T-helper 2 cell treated with Interferon-gamma antibody and Interleukin-4, amounts not matched to agents 5 μg/mL and 100 μg/mL, for 36 hours (primary cell): Measurements from ENCODE around the gene SERP2.

ENCODE experiments used
- DNase-seq: peaks from one replicate; pipeline ENCODE4 v3.0.0; 2021; ENCODE audit warnings: low spot score
- H3K27ac Mint-ChIP-seq: one replicate; pipeline ENCODE4 v1.8.0; 2021; ENCODE audit warnings: mild to moderate bottlenecking, mixed read lengths
- H3K27me3 Mint-ChIP-seq: one replicate; pipeline ENCODE4 v1.8.0; 2021; ENCODE audit warnings: low read depth, mixed read lengths
- H3K36me3 Mint-ChIP-seq: one replicate; pipeline ENCODE4 v1.8.0; 2021; ENCODE audit warnings: low read depth, mixed read lengths
- H3K4me1 Mint-ChIP-seq: one replicate; pipeline ENCODE4 v1.8.0; 2021; ENCODE audit warnings: low read depth, mixed read lengths
- H3K4me3 Mint-ChIP-seq: one replicate; pipeline ENCODE4 v1.8.0; 2022; ENCODE audit warnings: mild to moderate bottlenecking, moderate library complexity, mixed read lengths
- H3K9me3 Mint-ChIP-seq: one replicate; pipeline ENCODE4 v1.8.0; 2021; ENCODE audit warnings: mixed read lengths

SERP2 gene

DNA sequence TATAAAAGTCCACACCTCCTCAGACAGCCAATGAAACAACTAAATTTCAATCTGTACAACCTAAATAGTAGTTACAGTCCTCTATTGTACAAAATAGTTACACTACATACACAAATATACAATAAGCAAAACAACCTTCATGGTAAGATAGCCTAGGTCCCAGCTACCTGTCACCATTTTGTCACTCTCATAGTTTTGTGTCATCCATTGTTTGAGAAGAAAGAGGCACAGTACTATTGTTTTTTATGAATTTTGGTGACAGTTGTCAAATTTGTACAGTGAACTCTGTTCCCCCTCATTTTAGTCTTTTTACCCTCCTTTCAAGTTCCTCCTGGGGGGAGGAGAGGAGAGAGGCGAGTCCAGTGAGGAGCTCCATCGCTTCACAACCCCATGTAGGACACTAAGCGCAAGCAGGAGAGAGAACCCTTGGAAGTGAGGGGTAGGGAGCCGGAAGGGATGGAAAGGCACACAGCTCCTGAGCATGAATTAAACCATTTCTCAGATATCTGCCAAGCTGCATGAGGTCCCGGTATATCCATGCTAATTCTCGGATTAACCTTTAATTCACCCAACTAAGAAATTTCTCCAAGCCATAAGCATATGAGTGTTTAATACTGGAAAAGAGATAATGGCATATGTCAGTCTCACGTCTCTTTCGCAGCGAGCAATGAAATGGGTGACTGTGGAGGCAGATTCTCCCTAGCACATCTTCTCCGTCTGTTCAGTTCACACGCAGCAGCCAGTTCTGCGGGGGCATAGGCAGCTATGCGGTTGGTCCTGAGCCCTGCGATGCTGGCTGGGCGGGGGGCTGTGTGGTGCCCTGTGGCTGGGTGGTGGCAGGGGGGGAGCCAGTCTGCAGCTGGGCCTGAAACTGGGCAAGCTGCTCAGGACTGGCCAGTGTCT lies 60.5 kb downstream of the SERP2 start:
- no peak for DNase-seq
- H3K4me3 Mint-ChIP-seq, result no peak overlapping the region
- peaks cover 20% of the 10 kb centered on the region for H3K4me1 Mint-ChIP-seq
- no peak overlapping the region for H3K27ac Mint-ChIP-seq
- peaks cover 65% of the 10 kb centered on the region for H3K27me3 Mint-ChIP-seq
- H3K9me3 Mint-ChIP-seq, result no peaks in the 10 kb centered on the region
- H3K36me3 Mint-ChIP-seq, result no peaks in the 10 kb centered on the region

DNA sequence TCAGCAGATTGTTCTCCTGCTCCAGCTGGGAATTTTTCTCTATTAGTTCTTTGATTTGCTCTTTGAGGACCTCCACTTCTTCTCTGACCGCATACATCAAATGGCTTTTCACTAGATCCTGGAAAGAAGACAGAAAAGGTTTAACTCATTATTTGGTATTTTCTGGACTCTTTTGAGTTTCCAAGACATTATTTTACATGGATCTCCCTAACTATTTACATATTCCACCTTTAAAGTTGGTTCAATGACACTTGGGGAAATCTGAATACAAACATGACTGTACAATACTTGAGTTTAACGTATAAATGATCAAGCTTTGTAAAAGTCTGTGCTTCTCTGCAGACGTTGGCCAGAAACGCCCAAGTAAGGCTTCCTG lies 61.1 kb downstream of the SERP2 start:
- Mint-ChIP-seq H3K27ac (no peak overlapping the region), H3K9me3 (no peaks in the 10 kb centered on the region), H3K4me1 (peaks cover 20% of the 10 kb centered on the region), H3K27me3 (peaks cover 71% of the 10 kb centered on the region), H3K36me3 (no peaks in the 10 kb centered on the region), H3K4me3 (peak overlapping the region; percentile 85)
- DNase-seq, result no peak

DNA sequence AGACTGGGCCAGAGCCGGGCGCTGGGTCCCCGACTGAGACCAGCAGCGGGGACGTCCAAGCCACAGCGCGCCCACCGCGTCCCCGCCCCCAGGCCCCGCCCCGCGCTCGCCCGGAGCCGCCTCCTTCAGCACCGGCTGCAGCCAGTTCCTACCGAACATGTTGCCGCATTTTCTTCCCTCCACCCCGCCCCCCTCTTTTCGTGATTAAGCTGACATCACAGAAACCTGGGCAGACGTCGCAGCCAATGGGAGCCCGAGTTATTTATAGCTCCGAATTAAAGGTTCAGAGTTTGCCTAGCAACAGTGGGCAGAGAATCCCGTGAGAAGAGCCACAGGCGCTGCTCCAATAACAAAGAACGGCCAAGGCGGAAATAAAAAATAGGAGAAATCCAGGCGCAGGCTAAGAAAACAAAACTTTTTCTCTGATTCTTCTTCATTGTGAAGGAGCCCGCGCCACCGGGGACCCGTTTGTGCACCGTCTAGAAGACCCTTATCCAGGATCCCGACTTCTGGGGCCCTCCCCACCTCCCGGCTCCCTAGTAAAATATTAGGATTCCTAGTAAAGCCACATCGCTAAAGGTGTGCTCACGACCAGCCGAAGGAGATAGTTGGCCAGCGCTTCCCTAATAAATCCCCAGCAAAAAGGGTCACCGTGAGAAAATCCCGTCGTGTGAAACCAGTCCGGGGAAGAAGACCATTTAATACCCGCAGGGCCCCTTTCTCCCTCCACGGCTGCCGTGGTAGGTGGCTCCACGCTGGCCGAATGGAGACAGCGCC lies 61.7 kb downstream of the SERP2 start:
- peaks cover 20% of the 10 kb centered on the region for H3K4me1 Mint-ChIP-seq
- no peaks in the 10 kb centered on the region for H3K9me3 Mint-ChIP-seq
- H3K4me3 Mint-ChIP-seq, result peak overlapping the region; percentile 85
- peaks cover 73% of the 10 kb centered on the region for H3K27me3 Mint-ChIP-seq
- peak; percentile 64 for DNase-seq
- H3K27ac Mint-ChIP-seq, result peak overlapping the region; percentile 56
- H3K36me3 Mint-ChIP-seq, result no peaks in the 10 kb centered on the region

DNA sequence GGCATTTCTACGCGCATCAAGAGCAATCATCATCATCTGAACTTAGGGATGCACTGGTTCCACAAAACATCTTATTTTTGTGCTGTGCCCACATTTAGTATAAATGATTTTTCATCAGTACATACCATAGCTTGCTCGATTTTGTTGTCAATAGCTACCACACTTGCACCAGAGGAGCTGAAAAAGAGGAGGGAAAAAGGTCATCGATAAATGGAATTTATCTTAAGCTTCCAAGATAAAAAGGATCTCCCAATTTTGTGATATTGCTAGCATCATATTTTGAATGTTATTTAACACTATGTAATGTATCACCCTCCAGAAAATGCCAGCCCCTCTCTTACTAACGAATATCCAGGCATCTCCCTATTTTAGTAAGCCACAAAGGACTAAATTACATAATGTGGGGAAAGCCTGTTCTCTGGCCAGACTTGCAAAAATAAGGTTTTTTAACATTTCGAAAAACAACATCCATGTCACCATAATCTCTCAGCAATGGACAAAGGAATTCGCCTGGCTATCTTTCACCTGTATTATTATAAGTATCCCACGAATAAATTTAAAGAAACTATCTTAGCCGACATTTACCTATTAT lies 62.4 kb downstream of the SERP2 start:
- peaks cover 76% of the 10 kb centered on the region for H3K27me3 Mint-ChIP-seq
- H3K4me1 Mint-ChIP-seq, result peaks cover 20% of the 10 kb centered on the region
- H3K36me3 Mint-ChIP-seq, result no peaks in the 10 kb centered on the region
- H3K4me3 Mint-ChIP-seq, result peak overlapping the region; percentile 85
- H3K27ac Mint-ChIP-seq, result no peak overlapping the region
- DNase-seq, result no peak
- H3K9me3 Mint-ChIP-seq, result no peaks in the 10 kb centered on the region

DNA sequence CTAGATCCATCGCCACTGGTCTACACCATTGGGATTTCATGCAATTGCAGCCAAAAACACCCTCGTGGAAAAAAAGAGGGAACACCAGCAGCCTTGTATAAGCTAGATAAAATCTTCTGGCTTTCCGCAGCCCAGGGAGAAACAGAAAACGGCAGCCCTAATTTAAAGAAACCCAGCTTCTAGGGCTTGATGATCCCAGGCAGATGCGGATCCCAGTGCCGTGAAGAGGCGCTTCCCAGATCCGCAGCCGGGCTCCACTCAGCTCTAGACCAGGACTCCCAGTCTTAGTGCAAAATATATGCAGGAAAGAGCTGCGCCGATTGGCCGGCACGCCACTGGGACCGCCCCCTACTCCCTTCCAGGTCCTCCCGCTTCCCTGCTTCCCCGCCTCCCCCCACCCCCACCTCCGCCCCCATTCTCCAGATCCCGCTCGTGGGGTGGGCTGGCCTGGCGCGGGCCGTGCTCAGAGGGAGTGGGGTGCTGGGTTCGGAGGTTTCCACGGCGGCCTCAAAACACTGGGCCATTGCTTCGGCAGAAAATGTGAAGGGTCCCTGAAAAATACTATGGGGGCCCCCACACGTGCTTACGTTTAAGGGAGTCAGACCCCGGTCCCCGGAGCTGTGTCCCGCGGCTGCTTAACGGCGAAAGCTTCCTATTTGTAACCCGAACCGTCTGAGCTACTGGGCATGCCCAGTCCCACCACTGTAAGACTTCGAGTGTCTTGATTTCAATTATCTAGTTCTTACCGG lies 63.1 kb downstream of the SERP2 start:
- Mint-ChIP-seq H3K27ac (no peak overlapping the region), H3K36me3 (no peaks in the 10 kb centered on the region), H3K9me3 (no peaks in the 10 kb centered on the region), H3K4me3 (peak overlapping the region; percentile 85), H3K27me3 (peaks cover 76% of the 10 kb centered on the region), H3K4me1 (peaks cover 20% of the 10 kb centered on the region)
- peak; percentile 16 for DNase-seq

DNA sequence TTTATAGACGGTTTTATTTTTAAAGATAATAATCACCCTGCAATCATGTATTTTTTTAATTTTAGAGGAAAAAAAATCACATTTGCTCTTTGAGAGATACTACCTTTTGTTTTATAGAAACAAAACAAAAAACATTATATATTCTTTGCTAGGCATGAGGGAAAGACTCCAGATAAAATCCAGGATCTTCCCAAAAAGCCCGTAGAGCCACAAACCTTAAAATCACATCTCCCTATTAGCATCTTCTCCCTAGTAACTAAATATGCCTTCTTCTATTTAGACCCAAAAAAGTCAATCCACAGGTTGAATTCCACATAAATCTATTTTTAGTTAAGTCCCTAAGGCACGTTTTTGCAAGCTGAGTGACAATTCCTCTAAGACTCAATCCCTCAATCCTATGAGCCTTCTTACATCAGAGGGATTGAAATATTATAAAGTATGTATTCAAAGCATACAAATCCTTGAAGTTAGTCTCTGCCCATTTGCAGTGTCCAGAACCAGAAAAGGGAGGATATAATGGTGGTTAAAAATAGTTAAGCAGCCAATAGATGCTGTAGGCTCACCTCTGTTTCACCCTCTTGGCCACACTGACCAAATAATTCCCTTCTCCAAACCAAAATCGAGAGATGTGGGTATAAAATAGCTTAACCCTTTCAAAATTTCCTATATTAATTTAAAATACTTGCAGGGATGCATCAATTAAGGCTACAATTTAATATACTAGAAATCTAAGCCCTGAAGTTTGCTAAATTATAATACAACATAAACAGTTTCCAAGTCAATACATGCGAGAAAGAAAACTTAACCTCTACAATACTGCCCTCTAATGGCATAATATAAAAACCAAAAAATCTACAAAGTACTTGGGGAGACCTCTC lies 64.0 kb downstream of the SERP2 start:
- peaks cover 72% of the 10 kb centered on the region for H3K27me3 Mint-ChIP-seq

DNA sequence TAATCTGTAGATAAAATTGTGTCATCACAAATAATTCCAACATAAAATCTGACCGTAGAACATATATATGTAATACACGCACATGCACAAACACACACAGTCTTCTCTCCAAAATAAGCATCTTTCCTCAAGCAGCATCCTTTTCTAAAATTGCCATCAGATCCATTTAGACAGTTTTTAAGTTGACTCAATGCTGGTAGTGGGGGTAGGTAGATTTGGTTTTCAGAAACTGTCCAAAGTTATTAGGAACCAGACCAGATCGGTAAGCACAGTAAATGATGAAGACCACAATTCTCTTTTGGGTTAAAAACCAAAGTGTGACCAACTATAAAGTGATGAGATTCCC lies 64.6 kb downstream of the SERP2 start:
- no peaks in the 10 kb centered on the region for H3K9me3 Mint-ChIP-seq
- H3K36me3 Mint-ChIP-seq, result no peaks in the 10 kb centered on the region
- H3K4me1 Mint-ChIP-seq, result peaks cover 20% of the 10 kb centered on the region
- no peak overlapping the region for H3K27ac Mint-ChIP-seq
- H3K27me3 Mint-ChIP-seq, result peaks cover 67% of the 10 kb centered on the region
- H3K4me3 Mint-ChIP-seq, result no peak overlapping the region
- DNase-seq, result no peak

More for the DNA sequence above, 64.0 kb downstream of the SERP2 start:
- H3K36me3 Mint-ChIP-seq, result no peaks in the 10 kb centered on the region
- H3K9me3 Mint-ChIP-seq, result no peaks in the 10 kb centered on the region
- H3K4me1 Mint-ChIP-seq, result peaks cover 20% of the 10 kb centered on the region
- H3K27ac Mint-ChIP-seq, result no peak overlapping the region
- no peak for DNase-seq
- H3K4me3 Mint-ChIP-seq, result no peak overlapping the region

DNA sequence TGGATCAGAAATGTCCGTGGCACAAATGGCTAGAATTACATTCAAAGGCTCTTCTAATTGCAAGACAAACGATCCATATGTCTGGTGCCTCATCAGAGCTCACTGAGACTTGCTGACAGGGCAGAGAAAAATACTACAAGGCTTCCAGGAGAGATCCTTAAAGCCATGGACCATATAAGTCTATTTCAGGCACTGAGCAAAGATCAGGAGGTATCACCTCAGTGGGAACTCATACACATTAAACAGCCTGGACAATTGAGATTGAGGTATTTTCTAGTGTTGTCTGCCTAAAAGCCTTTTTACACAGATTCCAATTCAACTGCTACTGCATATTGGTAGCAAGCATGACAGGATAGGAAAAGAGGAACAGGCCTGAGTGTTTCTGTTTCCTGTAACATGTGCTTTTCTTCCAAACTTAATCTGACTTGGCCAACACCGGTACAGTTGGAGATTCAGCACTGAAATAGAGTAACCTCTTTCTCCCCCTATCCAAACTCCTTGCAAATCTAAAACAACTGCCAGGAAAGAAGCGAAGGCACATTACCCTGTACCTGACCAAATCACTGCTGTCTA lies 65.9 kb downstream of the SERP2 start:
- Mint-ChIP-seq H3K4me3 (no peak overlapping the region), H3K36me3 (no peaks in the 10 kb centered on the region), H3K27me3 (peaks cover 63% of the 10 kb centered on the region), H3K27ac (no peak overlapping the region), H3K9me3 (no peaks in the 10 kb centered on the region), H3K4me1 (peaks cover 20% of the 10 kb centered on the region)
- no peak for DNase-seq

DNA sequence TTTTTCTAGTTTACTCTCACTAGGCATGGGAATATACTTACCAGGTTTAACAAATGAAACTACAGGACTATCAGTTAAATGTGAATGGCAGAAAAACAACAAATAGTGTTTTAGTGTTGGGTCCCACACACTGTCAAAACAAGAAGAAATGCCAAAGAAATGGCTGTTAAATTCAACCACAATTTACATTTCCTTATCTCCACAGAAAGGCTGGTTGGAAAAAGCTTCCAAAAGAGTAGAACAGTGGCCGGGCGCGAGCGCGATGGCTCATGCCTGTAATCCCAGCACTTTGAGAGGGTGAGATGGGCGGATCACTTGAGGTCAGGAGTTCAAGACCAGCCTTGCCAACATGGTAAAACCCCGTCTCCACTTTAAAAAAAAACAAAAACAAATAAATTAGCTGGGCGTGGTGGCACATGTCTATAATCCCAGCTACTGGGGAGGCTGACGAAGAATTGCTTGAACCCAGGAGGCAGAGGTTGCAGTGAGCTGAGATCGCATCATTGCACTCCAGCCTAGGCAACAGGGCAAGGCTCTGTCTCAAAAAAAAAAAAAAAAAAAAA lies 66.5 kb downstream of the SERP2 start:
- Mint-ChIP-seq H3K36me3 (no peaks in the 10 kb centered on the region), H3K9me3 (no peaks in the 10 kb centered on the region), H3K27ac (no peak overlapping the region), H3K4me1 (peaks cover 17% of the 10 kb centered on the region), H3K27me3 (peaks cover 61% of the 10 kb centered on the region), H3K4me3 (no peak overlapping the region)
- no peak for DNase-seq
